Ascending aorta (tissue), 2 donors: ENCODE measurements around the gene ZNF691. TPM values are rescaled to one million over a fixed set of nuclear protein-coding genes. Genes with fewer than 3 reads are reported as not detected.
"Not testable (repeated sequence)": the region's sequence is repeated elsewhere in the genome, so short reads cannot be mapped to it uniquely, and the experiment has no call there.

Experiments
- DNase-seq, 2 donors: peaks; one replicate each; pipeline ENCODE4 v3.0.0-alpha.2; 2019; ENCODE audit warnings: low spot score in 2 of 2
- H3K27ac ChIP-seq, 2 donors: fragments of 200-600 bp; sonication (generic); one replicate each; pipeline ENCODE4 v1.5.1; 2016 to 2017; ENCODE audit warnings: mild to moderate bottlenecking in 1 of 2
- H3K27me3 ChIP-seq: fragments of 200-600 bp; sonication (generic); one replicate; pipeline ENCODE4 v1.5.1; 2017
- H3K36me3 ChIP-seq, 2 donors: fragments of 200-600 bp; sonication (generic); one replicate each; pipeline ENCODE4 v1.5.1; 2016
- H3K4me1 ChIP-seq, 2 donors: fragments of 200-600 bp; sonication (generic); one replicate each; pipeline ENCODE4 v1.5.1; 2016 to 2017; ENCODE audit warnings: mild to moderate bottlenecking in 1 of 2
- H3K4me3 ChIP-seq, 2 donors: fragments of 200-600 bp; sonication (generic); one replicate each; pipeline ENCODE4 v1.5.1; 2016 to 2017; ENCODE audit warnings: mild to moderate bottlenecking in 1 of 2
- H3K9me3 ChIP-seq, 2 donors: fragments of 200-600 bp; sonication (generic); one replicate each; pipeline ENCODE4 v1.5.1; 2016
- intact Hi-C: fragments of 100-400 bp; cut with DNase I; formaldehyde crosslinking; loops from one replicate; pipeline ENCODE4 v1.15.1; 2023
- total RNA-seq: library from RNA; depleted of rRNA; stranded (reverse); fragments of >200 nt; gene quantifications from one replicate; pipeline ENCODE4 v1.1.0, GENCODE V29; 2016
- TF ChIP-seq, protein P1 (sequence below), 3 experiments: fragments of 200-600 bp in 2 of 3; fragments of 450-650 bp in 1 of 3; sonication (generic) in 2 of 3; IDR thresholded peaks; one replicate each; pipeline ENCODE4 v1.5.1; 2016 to 2019; ENCODE audit warnings: antibody characterized with exemption in 3 of 3, mild to moderate bottlenecking in 1 of 3, moderate library complexity in 1 of 3

ZNF691 gene
- total RNA-seq, 1 donor from 2014 or later: 14.7 TPM

DNA sequence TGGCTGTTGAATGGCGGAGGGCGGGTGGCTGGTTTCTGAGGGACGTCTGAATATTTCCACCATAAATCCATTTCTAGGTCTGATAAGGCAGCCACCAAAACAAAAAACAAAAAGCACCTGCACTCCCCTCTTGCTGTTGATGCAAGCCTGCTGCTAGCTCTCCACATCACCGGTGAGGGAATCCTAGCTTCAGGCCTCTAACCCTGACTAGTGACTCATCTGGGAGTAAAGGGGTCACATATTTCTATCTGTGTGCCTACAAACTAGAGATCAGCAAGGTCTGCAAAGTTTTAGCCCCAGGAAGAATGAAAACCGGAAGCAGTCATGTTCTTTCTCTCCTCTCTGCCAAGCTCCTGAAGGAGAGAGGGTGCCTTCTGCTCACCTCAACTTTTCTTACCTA, 39.8 kb upstream of the ZNF691 start:
- TF ChIP-seq, protein P1, sequence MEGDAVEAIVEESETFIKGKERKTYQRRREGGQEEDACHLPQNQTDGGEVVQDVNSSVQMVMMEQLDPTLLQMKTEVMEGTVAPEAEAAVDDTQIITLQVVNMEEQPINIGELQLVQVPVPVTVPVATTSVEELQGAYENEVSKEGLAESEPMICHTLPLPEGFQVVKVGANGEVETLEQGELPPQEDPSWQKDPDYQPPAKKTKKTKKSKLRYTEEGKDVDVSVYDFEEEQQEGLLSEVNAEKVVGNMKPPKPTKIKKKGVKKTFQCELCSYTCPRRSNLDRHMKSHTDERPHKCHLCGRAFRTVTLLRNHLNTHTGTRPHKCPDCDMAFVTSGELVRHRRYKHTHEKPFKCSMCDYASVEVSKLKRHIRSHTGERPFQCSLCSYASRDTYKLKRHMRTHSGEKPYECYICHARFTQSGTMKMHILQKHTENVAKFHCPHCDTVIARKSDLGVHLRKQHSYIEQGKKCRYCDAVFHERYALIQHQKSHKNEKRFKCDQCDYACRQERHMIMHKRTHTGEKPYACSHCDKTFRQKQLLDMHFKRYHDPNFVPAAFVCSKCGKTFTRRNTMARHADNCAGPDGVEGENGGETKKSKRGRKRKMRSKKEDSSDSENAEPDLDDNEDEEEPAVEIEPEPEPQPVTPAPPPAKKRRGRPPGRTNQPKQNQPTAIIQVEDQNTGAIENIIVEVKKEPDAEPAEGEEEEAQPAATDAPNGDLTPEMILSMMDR (IDR thresholded peaks at IDR 0.05): no peak
- H3K36me3 ChIP-seq: peaks cover 3 to 9% of the 10 kb centered on the region in 2 donors
- no peak for DNase-seq
- H3K4me1 ChIP-seq: no peaks in the 10 kb centered on the region
- no peaks in the 10 kb centered on the region for H3K9me3 ChIP-seq
- H3K27me3 ChIP-seq: no peaks in the 10 kb centered on the region
- no peak overlapping the region for H3K27ac ChIP-seq
- intact Hi-C loops: no loop called here
- no peak overlapping the region for H3K4me3 ChIP-seq

DNA sequence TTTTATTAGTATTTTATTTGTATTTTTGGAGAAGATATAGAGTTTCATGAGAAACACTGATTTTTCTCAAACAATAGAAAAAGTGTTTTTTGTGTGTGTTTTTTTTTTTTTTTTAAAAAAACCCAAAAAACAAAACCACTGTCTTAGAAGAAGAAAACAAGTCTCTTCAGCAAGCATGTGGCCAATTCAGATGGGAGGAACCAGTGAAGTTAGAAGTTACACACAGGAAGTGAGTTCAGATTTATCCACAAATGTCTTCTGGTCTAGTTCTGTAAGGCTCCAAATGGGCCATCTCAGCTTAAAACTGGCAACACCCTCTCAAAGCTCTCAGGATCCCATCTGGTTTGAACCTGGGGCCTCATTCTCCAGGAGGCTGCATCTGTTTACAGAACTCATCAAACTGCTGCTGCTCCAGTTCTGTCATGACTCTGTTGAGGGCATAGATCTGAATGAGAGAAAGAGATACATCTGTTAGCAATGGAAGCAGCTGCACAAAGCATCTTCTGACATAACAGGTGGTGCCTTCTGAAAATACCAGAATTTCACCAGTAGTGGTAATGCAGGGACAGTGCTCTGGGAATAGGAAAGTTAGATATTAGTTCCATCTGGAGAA, 39.3 kb upstream of the ZNF691 start:
- H3K4me3 ChIP-seq: no peak overlapping the region
- no peaks in the 10 kb centered on the region for H3K4me1 ChIP-seq
- no peak for DNase-seq
- intact Hi-C loops: no loop called here
- H3K36me3 ChIP-seq: peaks cover 3 to 9% of the 10 kb centered on the region in 2 donors
- no peak overlapping the region for H3K27ac ChIP-seq
- TF ChIP-seq, protein P1 (IDR thresholded peaks at IDR 0.05): no peak
- H3K9me3 ChIP-seq: no peaks in the 10 kb centered on the region
- no peaks in the 10 kb centered on the region for H3K27me3 ChIP-seq

- H3K4me1 ChIP-seq, H3K27ac ChIP-seq, intact Hi-C loops, H3K36me3 ChIP-seq, H3K9me3 ChIP-seq, H3K4me3 ChIP-seq, DNase-seq, H3K27me3 ChIP-seq: not testable (repeated sequence)
These were observed 31.6 kb upstream of the ZNF691 start for GRCh38 chr1:42814815-42815214.

GRCh38 chr1:42815941-42816584, 30.4 kb upstream of the ZNF691 start:
- Histone ChIP-seq H3K36me3 (peaks cover 0 to 4% of the 10 kb centered on the region in 2 donors), H3K27me3 (no peaks in the 10 kb centered on the region), H3K9me3 (no peaks in the 10 kb centered on the region), H3K27ac (peak overlapping the region; percentile 96 to 99), H3K4me1 (peaks cover 4 to 9% of the 10 kb centered on the region in 2 donors), H3K4me3 (peak overlapping the region; percentile 81 to 88)
- TF ChIP-seq, protein P1 (IDR thresholded peaks at IDR 0.05): no peak
- intact Hi-C loops: no loop called here
- DNase-seq: no peak

DNA sequence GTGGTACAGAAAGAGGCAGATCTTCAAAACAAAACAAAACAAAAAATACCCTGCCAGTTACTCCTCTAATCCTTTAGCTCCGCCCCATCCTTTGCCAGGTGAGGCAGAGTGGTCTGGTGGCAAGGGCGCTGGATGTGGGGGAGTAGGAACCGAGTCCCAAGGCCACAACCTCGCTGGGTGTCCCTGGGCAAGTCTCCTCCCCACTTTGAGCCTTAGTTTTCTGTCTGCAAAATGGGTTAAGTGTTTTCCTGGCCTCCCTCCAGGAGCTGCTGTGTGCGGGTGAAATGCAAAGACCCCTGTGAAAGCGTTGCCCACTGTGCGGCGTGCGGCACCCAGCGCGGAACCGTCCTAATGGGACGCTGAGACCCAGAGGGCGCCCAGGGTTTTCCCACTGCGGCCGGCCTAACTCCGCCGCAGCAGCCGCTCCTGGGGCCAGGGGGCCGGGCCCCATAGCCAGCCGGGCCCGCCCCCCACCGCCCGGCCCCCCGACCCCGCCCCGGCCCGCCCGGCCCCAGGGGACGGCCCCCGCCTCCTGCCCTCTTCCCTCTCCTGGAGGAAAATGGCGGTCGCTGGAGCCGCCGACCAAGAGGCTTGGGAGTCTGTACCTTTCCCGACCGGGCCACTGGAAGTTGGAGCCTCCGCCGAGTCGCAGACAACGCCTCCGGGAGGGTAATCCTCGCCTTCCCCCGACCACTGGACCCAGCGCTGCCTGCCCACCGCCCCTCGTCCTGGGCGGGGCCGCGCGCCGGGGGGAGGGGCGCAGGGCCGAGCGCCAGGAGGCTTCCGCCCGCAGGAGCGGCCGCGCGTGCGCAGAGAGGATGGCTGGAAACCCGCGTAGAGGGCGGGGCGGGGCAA, 29.6 kb upstream of the ZNF691 start, which contains the start of the genes ERMAP and SVBP:
ERMAP (plus strand) TSS at position 538 of the 855 bp plus-strand sequence. CDS start 13,327 bp downstream, outside the sequence.
SVBP (minus strand) TSS at position 813 of the 855 bp plus-strand sequence. CDS start 853 bp downstream, outside the sequence.
- intact Hi-C loops: loop anchor here (1.0 kb wide), 2 partner anchors 29 to 50 kb away; partner anchors contain the start of genes C1orf50, P3H1 and ZNF691
- peaks cover 4 to 9% of the 10 kb centered on the region in 2 donors for H3K4me1 ChIP-seq
- no peaks in the 10 kb centered on the region for H3K9me3 ChIP-seq
- no peaks in the 10 kb centered on the region for H3K27me3 ChIP-seq
- DNase-seq: peak; percentile 63 to 94
- H3K4me3 ChIP-seq: peak within 1 kb of the TSS; percentile 81 to 88
- TF ChIP-seq, protein P1 (IDR thresholded peaks at IDR 0.05): no peak
- H3K36me3 ChIP-seq: no peaks in the 10 kb centered on the region
- peak within 1 kb of the TSS; percentile 96 to 99 for H3K27ac ChIP-seq
